Measurements from ENCODE around the gene SLC7A14.

DNA sequence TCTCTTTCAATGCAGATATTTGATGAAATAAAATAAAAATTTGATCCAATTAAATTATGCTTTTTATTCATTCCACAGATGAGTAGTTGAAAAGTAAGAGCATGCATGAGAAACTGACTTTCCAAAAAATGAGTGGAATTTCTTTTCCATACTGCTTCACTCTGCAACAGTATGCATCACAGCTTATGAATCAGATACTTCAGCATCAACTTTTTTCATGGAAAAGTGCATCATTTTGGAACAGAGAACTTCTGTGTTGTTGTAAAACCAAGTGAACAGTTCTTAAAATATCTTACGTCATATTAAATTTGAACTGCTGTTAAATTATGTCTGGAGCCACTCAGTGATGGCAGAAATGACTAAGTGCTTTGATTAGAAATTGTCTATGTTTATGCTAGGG lies 16.7 kb upstream of the SLC7A14 start:
- TF ChIP-seq CTCF (IDR thresholded peaks at IDR 0.05 in 2 of 3, conservative IDR thresholded peaks at IDR 0.05 in 1 of 3; ENCODE audit: borderline replicate concordance in 1 of 3, insufficient read depth in 1 of 3, low read depth in 2 of 3, low read length in 2 of 3) (no peak), CEBPB (IDR thresholded peaks at IDR 0.05; ENCODE audit: low read depth) (no peak)
- TF ChIP-seq, protein P1, sequence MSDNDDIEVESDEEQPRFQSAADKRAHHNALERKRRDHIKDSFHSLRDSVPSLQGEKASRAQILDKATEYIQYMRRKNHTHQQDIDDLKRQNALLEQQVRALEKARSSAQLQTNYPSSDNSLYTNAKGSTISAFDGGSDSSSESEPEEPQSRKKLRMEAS (IDR thresholded peaks at IDR 0.05) = no peak
